GM23248 (cell line): ENCODE results near the gene AP5B1.

ENCODE experiments used
- EZH2 ChIP-seq: fragments of 200-600 bp; sonication (generic); IDR thresholded peaks from 2 replicates; pipeline ENCODE4 v1.6.1; 2018; ENCODE audit warnings: antibody characterized with exemption, mild to moderate bottlenecking; ENCODE audit not compliant: insufficient read depth, poor library complexity, severe bottlenecking
- EZH2phosphoT487 ChIP-seq: fragments of 200-600 bp; sonication (generic); IDR thresholded peaks from 2 replicates; pipeline ENCODE4 v1.6.1; 2018; ENCODE audit warnings: antibody characterized with exemption, moderate library complexity, mild to moderate bottlenecking, low read depth; ENCODE audit not compliant: insufficient read depth

- TF ChIP-seq EZH2 (no peak), EZH2phosphoT487 (no peak)
Measured at GRCh38 chr11:65739022-65739421, 41.8 kb downstream of the AP5B1 start.
